LNCAP (cell line): Measurements from ENCODE around the gene CABLES2.

Experiments used
- TF ChIP-seq, protein P1 (sequence below): fragments of 450-650 bp; IDR thresholded peaks from 2 replicates; pipeline ENCODE4 v1.5.1; 2017; ENCODE audit warnings: mild to moderate bottlenecking

Gene CABLES2

DNA sequence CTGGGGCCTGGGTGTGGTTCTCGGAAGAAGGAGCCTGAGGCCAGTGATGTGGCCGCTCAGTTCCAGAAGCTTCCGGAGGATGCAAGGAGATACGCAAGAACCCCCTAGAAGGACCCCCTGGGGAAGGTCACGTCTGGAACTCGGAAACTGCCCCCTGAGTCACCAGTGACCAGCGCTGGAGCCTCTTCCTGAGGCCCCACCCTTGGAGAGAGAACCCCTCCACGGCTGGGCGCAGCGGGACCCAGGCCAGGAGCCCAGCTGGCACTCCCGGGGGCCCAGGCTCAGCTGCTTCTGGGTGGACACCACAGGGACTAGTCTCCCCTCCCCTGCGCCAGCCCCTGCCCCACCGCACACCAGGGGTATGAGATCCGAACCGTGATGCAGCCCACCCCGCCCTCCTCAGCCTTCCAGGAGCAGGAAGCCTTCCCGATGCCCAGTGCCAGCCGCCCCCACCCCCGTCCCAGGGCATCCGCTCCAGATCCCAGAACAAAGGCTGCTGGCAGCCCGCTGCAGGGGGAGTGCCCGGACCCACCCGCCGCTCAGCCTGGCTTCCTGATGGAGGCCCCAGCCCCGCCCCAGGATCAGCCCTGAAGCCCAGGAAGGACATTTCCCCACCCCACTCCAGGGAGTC lies 47.5 kb downstream of the CABLES2 start:
- TF ChIP-seq, protein P1, sequence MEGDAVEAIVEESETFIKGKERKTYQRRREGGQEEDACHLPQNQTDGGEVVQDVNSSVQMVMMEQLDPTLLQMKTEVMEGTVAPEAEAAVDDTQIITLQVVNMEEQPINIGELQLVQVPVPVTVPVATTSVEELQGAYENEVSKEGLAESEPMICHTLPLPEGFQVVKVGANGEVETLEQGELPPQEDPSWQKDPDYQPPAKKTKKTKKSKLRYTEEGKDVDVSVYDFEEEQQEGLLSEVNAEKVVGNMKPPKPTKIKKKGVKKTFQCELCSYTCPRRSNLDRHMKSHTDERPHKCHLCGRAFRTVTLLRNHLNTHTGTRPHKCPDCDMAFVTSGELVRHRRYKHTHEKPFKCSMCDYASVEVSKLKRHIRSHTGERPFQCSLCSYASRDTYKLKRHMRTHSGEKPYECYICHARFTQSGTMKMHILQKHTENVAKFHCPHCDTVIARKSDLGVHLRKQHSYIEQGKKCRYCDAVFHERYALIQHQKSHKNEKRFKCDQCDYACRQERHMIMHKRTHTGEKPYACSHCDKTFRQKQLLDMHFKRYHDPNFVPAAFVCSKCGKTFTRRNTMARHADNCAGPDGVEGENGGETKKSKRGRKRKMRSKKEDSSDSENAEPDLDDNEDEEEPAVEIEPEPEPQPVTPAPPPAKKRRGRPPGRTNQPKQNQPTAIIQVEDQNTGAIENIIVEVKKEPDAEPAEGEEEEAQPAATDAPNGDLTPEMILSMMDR: no peak

DNA sequence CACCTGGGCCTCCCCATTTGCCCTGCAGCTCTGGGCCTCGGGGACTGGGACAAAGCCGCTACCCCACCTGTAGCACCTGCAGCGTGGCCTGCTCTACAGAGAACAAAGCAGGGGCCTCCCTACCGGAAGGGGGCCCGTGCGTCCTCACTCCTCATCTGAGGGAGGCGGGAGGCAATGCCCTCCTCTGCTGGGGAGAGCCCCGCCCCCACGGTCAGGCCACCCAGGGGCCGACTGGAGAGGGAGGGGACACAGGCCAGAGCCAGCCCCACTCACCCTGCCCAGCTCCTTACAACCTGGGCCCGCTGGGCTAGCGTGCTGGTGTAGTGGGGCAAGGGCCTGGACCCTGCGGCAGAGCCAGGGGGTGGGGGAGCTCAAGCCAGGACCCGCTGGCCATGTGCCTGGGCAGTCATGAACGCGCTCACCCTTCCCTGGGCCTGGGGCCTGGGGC lies 48.0 kb downstream of the CABLES2 start:
- TF ChIP-seq, protein P1: no peak

DNA sequence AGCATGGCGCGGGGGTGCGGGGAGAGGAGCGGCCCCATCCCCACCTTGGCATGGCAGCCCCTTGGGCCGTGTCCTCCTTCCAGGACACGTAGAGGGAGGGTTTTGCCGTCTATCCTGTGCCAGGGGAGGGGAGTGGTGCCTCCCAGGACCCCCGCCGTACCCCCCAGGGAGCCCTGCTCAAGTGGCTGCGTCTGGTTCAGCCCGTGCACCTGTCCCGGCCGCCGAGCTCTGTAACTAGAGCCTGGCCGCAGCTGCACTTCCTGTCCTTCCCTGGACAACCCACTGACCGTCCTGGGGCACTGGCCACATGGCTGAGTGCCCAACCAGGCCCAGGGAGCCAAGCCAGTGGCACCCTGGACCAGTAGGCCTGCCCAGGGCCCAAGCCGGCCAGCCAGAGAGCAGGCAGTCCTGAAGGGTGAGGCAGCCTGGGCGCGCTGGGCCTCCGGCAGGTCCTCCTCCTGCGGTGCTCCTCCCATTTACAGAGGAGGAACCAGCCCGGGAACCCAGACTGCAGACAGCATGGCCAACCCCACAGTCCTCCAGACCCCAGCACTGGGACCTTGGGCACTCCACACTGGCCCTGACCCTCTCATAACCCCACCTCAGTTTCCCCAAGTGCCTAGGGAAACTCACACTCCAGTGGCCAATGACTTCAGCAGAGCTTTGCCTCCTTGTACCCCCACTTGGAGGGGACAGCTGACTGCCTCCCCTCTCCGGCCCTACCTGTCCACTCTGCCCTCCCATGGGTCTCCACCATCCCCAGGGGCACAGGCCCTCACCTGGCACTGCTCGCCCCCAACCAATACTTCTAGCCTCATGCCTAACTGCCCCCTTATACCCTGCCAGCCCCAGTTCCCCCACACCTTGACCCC lies 48.7 kb downstream of the CABLES2 start:
- TF ChIP-seq, protein P1: no peak

DNA sequence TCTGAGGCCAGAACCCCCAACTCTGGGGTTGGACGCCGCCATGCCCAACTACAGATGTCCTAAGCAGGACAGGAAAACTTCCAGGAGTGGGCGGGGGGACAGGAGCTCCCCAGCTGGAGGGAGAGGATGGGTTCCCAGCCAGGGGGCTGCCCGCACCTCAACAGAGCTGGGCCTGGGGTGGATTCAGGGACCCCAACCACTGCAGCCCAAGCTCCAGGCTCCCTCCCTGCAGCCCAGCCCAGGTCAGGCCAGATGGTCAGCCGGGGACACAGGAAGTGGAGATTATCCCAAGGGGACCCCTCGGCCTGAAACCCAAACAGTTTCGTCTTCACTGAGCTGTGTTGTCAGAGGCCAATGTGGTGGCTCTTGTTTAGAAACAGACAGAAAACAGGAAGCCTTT lies 49.4 kb downstream of the CABLES2 start:
- TF ChIP-seq, protein P1: no peak

DNA sequence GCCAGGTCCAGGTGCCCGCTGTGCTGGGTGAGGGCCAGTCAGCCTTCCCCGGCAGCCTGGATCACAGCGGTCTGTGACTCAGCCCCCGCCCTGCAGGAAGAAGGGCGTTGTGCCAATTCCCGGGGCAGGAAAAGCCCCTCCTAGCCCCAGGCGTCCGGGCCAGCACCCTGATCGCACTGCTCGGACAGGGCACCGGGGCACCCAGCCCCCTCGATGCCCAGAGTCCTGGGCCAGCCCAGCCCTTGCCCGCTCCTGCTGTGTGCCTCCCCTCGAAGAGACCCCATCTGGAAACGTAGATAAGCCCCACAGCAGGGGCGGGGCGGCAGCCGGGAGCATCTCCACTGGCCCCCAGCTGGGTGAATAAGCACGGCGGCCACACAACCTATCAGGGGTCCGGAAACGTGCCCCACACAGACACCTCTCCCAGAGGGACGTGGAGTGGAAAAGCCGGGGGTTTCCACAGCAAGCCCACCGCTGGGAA lies 49.9 kb downstream of the CABLES2 start:
- TF ChIP-seq, protein P1: no peak

DNA sequence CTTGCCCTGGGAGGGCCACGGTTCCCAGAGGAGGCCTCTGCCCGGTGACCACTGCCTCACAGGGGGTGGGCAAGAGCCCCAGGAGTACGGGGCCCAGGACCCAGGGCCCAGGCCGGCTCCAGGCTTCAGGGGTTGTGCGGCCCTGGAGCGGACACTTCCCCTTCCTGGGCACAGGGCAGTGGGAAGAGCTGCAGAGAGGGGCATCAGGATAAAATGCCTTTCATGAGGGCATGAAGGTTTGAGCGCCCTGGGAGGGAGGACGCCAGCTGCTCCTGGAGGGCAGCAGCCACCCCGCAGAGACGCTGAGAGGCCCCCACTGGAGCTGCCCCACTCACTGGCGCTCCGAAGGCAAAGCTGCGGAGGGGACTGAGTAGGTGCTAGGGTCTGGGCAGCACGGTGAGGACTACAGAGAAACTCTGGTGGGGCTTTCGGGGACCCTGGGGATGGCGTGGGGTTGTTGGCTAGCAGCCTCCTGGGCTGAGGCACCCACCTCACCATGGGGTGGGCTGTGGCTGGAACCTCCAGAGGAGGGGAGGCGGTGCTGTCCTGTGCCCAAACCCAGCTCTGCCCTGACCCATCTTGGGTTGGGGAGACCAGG lies 50.4 kb downstream of the CABLES2 start:
- TF ChIP-seq, protein P1: no peak

DNA sequence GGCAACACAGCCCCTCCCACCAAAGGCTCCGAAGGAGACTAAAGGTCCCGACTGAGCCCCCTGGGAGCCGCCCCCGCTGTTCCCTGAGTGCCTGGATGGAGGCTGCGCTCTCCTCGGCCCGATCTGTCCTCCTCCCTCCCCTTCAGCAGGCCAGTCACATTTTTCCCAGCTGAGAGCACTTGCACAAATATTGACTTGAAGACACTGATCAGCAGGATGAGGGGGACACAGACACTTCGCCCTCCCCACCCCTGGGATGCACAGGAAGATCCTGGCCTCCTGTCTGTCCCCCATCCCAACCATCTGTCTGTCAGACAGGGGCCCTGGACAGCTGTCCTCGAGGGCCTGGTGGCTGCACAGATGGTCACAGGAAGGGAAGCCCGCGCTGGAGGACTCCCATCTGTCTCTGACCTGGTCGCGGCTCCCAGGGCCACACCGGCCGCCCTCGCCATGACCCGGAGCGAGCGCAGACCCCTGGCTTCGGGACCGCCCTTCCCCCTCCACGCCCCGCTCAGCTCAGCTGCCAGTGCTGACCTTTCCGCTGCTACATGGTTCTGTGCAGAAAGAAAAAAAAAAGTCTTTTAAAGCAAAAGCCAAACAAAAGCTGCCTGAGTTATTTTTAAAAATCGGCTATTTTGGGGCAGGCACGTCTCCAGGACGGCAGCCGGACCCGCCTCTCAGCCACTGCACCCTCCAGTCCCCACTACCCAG lies 51.1 kb downstream of the CABLES2 start:
- TF ChIP-seq, protein P1: no peak
